PFSK-1 (cell line): ENCODE measurements around the gene DENND4B.

Experiments
- REST ChIP-seq, 2 experiments: IDR thresholded peaks; 2 replicates each; pipeline versions ENCODE4 v1.6.1 to v1.8.0; 2011 to 2012; ENCODE audit warnings: low read depth in 2 of 2, low read length in 2 of 2, control low read depth in 1 of 2, inconsistent platforms in 1 of 2, mild to moderate bottlenecking in 1 of 2, moderate library complexity in 1 of 2; ENCODE audit not compliant: insufficient read depth in 1 of 2
- TAF1 ChIP-seq: IDR thresholded peaks from 2 replicates; pipeline ENCODE4 v1.6.1; 2012; ENCODE audit warnings: low read length, control low read depth, borderline replicate concordance; ENCODE audit not compliant: insufficient read depth

- TF ChIP-seq TAF1 (no peak), REST (IDR thresholded peaks at IDR 0.05; ENCODE audit: insufficient read depth in 1 of 2, low read depth in 2 of 2, low read length in 2 of 2) (no peak)
These were observed 17.1 kb downstream of the DENND4B start for GRCh38 chr1:153929426-153929825.
